Endothelial cell of umbilical vein (primary cell): Measurements from ENCODE around the gene PLEKHF1. TPM values are rescaled to one million over a fixed set of nuclear protein-coding genes. Genes with fewer than 3 reads are reported as not detected.

Experiments
- BruUV-seq: library from RNA; stranded (reverse); fragments of 400-500 nt; replicated peaks from 2 replicates; lab custom pipeline; 2021; lab: Mats Ljungman, UMichigan
- CTCF ChIA-PET: fragments of 300-600, 350-600 bp; sonication (Branson Sonifier 250); formaldehyde crosslinking; loops from one replicate; lab custom pipeline; 2021; ENCODE audit warnings: antibody characterized with exemption, inconsistent platforms; lab: Charles Lee
- POLR2A ChIA-PET: fragments of 300-600, 350-600 bp; sonication (Branson Sonifier 250); formaldehyde crosslinking; loops from one replicate; lab custom pipeline; 2021; ENCODE audit warnings: antibody characterized with exemption, inconsistent platforms; lab: Charles Lee
- DNase-seq: peaks from one replicate; pipeline ENCODE4 v3.0.0-alpha.2; 2011; ENCODE audit warnings: low read depth, low spot score
- FAIRE-seq: peaks from 2 replicates; lab custom pipeline; 2011; peaks lifted over from hg19 to GRCh38; lab: Jason Lieb, UNC
- H2AFZ ChIP-seq: 2 replicates; pipeline ENCODE4 v1.6.0; 2012; ENCODE audit warnings: low read depth, low read length, control low read depth, inconsistent platforms
- H3K27ac ChIP-seq: 2 replicates; pipeline ENCODE4 v1.5.1; 2011; ENCODE audit warnings: low read depth, mild to moderate bottlenecking, control low read depth, low read length, moderate library complexity; ENCODE audit not compliant: insufficient read depth
- H3K27me3 ChIP-seq, 2 experiments: 2 replicates each; pipeline versions ENCODE4 v1.6.0 to v1.6.1; 2011; ENCODE audit warnings: low read length in 2 of 2, mixed read lengths in 1 of 2; ENCODE audit not compliant: control insufficient read depth in 2 of 2, insufficient read depth in 2 of 2
- H3K36me3 ChIP-seq, 2 experiments: 2 replicates in 1 of 2; 3 replicates in 1 of 2; pipeline ENCODE4 v1.5.1; 2011; ENCODE audit warnings: low read length in 2 of 2, mild to moderate bottlenecking in 1 of 2, moderate library complexity in 1 of 2; ENCODE audit not compliant: control insufficient read depth in 2 of 2, insufficient read depth in 2 of 2; ENCODE audit errors: extremely low read depth in 1 of 2
- H3K4me1 ChIP-seq: 3 replicates; pipeline ENCODE4 v1.5.1; 2011; ENCODE audit warnings: mild to moderate bottlenecking, low read length; ENCODE audit not compliant: control insufficient read depth, insufficient read depth; ENCODE audit errors: extremely low read depth
- H3K4me2 ChIP-seq: 2 replicates; pipeline ENCODE4 v1.6.1; 2011; ENCODE audit warnings: low read length, control low read depth, mixed read lengths; ENCODE audit not compliant: insufficient read depth
- H3K4me3 ChIP-seq, 3 experiments: fragments of 200-600 bp in 1 of 3; sonication (generic), shearing (Covaris generic) in 1 of 3; replicated peaks in 1 of 3; 2 replicates each; pipeline ENCODE4 v1.5.1; 2011 to 2016; ENCODE audit warnings: control low read depth in 3 of 3, low read length in 3 of 3, mild to moderate bottlenecking in 2 of 3, inconsistent platforms in 1 of 3, low read depth in 1 of 3, moderate library complexity in 1 of 3; ENCODE audit not compliant: insufficient read depth in 1 of 3
- H3K79me2 ChIP-seq: 2 replicates; pipeline ENCODE4 v1.6.0; 2012; ENCODE audit warnings: low read length, inconsistent platforms; ENCODE audit not compliant: control insufficient read depth, insufficient read depth
- H3K9ac ChIP-seq: replicated peaks from 2 replicates; pipeline ENCODE3; 2011; ENCODE audit warnings: low read length, control low read depth; ENCODE audit not compliant: insufficient read depth; ENCODE audit errors: extremely low read depth
- H3K9me1 ChIP-seq: replicated peaks from 3 replicates; pipeline ENCODE4 v1.6.0; 2011; ENCODE audit warnings: mild to moderate bottlenecking, low read length; ENCODE audit not compliant: control insufficient read depth, insufficient read depth; ENCODE audit errors: extremely low read depth
- H3K9me3 ChIP-seq: replicated peaks from 2 replicates; pipeline ENCODE4 v1.5.1; 2012; ENCODE audit warnings: low read length, inconsistent platforms; ENCODE audit not compliant: control insufficient read depth, insufficient read depth
- H4K20me1 ChIP-seq: replicated peaks from 2 replicates; pipeline ENCODE3; 2011; ENCODE audit warnings: mild to moderate bottlenecking, low read length; ENCODE audit not compliant: control insufficient read depth, insufficient read depth; ENCODE audit errors: extremely low read depth
- EZH2 ChIP-seq: IDR thresholded peaks from 2 replicates; pipeline ENCODE4 v1.6.1; 2012; ENCODE audit warnings: borderline replicate concordance, low read depth, mild to moderate bottlenecking, moderate library complexity, low read length, inconsistent platforms; ENCODE audit not compliant: severe bottlenecking
- FOS ChIP-seq: IDR thresholded peaks from 2 replicates; pipeline ENCODE4 v1.6.1; 2011; ENCODE audit warnings: mild to moderate bottlenecking, low read length, moderate library complexity, borderline replicate concordance; ENCODE audit not compliant: insufficient read depth
- GATA2 ChIP-seq: IDR thresholded peaks from 2 replicates; pipeline ENCODE4 v1.7.0; 2011; ENCODE audit warnings: low read depth, mild to moderate bottlenecking, moderate library complexity, mixed read lengths, low read length; ENCODE audit not compliant: insufficient read length, insufficient read depth
- JUN ChIP-seq: IDR thresholded peaks from 2 replicates; pipeline ENCODE4 v1.6.1; 2011; ENCODE audit warnings: borderline replicate concordance, low read depth; ENCODE audit not compliant: insufficient read length, insufficient read depth
- MAX ChIP-seq: IDR thresholded peaks from 2 replicates; pipeline ENCODE4 v1.6.1; 2011; ENCODE audit not compliant: insufficient read depth, insufficient read length
- MYC ChIP-seq: IDR thresholded peaks from one replicate; pipeline ENCODE4 v1.6.1; 2011; ENCODE audit warnings: mild to moderate bottlenecking, low read depth, low read length
- POLR2A ChIP-seq: IDR thresholded peaks from 2 replicates; pipeline ENCODE4 v1.6.1; 2012; ENCODE audit warnings: low read depth, mild to moderate bottlenecking, control low read depth, low read length
- POLR2AphosphoS5 ChIP-seq: IDR thresholded peaks from 2 replicates; pipeline ENCODE4 v1.6.1; 2012; ENCODE audit warnings: low read depth, mild to moderate bottlenecking, control low read depth, low read length, moderate library complexity; ENCODE audit not compliant: insufficient read depth
- dilution Hi-C: fragments of 300-500 bp; cut with MboI; formaldehyde crosslinking; loops from one replicate; pipeline ENCODE4 v1.15.0; 2019; ENCODE audit warnings: low sequenced_read_pairs; ENCODE audit not compliant: extremely low pct_ligation_motif_present
- intact Hi-C: fragments of 100-400 bp; cut with micrococcal nuclease; formaldehyde crosslinking; loops from one replicate; pipeline ENCODE4 v1.10.0; 2022
- polyA plus RNA-seq, 4 experiments: library from polyadenylated mRNA; depleted of rRNA in 3 of 4; stranded (reverse) in 3 of 4; unstranded in 1 of 4; fragments of >200 nt; gene quantifications; 2 replicates each; pipeline versions ENCODE4 v1.2.1 to v1.2.3, GENCODE V29; 2011 to 2012; ENCODE audit warnings: missing spikeins in 1 of 4
- total RNA-seq: library from RNA; stranded (reverse); gene quantifications from 2 replicates; pipeline ENCODE4 v1.2.3, GENCODE V29; 2021
- TF ChIP-seq, protein P1 (sequence below), 2 donors: IDR thresholded peaks; 1 replicate in 1 of 2; 2 replicates in 1 of 2; pipeline ENCODE4 v1.5.1; 2011; ENCODE audit warnings: low read length in 2 of 2, mild to moderate bottlenecking in 2 of 2, moderate library complexity in 2 of 2, control low read depth in 1 of 2, inconsistent platforms in 1 of 2, low read depth in 1 of 2; ENCODE audit not compliant: insufficient read depth in 1 of 2; ENCODE audit errors: extremely low read depth in 1 of 2

The PLEKHF1 gene
- total and polyA plus RNA-seq, 2 donors (not counting 3 experiments of a cell fraction or from before 2014, with no cell fraction given), result 5.5 TPM

GRCh38 chr19:29676586-29676985 is 11.3 kb downstream of the PLEKHF1 start:
- TF ChIP-seq MYC (no peak), MAX (no peak), FOS (no peak), POLR2AphosphoS5 (no peak), GATA2 (no peak), POLR2A (no peak), EZH2 (no peak), JUN (no peak)
- TF ChIP-seq, protein P1, sequence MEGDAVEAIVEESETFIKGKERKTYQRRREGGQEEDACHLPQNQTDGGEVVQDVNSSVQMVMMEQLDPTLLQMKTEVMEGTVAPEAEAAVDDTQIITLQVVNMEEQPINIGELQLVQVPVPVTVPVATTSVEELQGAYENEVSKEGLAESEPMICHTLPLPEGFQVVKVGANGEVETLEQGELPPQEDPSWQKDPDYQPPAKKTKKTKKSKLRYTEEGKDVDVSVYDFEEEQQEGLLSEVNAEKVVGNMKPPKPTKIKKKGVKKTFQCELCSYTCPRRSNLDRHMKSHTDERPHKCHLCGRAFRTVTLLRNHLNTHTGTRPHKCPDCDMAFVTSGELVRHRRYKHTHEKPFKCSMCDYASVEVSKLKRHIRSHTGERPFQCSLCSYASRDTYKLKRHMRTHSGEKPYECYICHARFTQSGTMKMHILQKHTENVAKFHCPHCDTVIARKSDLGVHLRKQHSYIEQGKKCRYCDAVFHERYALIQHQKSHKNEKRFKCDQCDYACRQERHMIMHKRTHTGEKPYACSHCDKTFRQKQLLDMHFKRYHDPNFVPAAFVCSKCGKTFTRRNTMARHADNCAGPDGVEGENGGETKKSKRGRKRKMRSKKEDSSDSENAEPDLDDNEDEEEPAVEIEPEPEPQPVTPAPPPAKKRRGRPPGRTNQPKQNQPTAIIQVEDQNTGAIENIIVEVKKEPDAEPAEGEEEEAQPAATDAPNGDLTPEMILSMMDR (IDR thresholded peaks at IDR 0.05; ENCODE audit: extremely low read depth in 1 of 2, insufficient read depth in 1 of 2, low read depth in 1 of 2, low read length in 2 of 2), result no peak
- FAIRE-seq (no peak), DNase-seq (no peak)
- no peaks in the 10 kb centered on the region for H3K27me3 ChIP-seq
- H3K4me1 ChIP-seq, result peaks cover 6% of the 10 kb centered on the region
- no peak overlapping the region for H3K9ac ChIP-seq
- no peak overlapping the region for H3K4me3 ChIP-seq
- no peak overlapping the region for H3K27ac ChIP-seq
- no peaks in the 10 kb centered on the region for H3K9me1 ChIP-seq
- H2AFZ ChIP-seq, result no peak overlapping the region
- H3K9me3 ChIP-seq, result no peaks in the 10 kb centered on the region
- ChIA-PET CTCF (interaction anchor here (1.0 to 1.7 kb wide), 2 partner anchors 10 to 40 kb away, joined by 3 read pairs; no protein-coding TSS in a partner anchor), POLR2A (no interaction called here)
- H3K79me2 ChIP-seq, result no peaks in the 10 kb centered on the region
- intact Hi-C loops, result no loop called here
- dilution Hi-C loops, result no loop called here
- no peak overlapping the region for H3K4me2 ChIP-seq
- no TSS peak for BruUV-seq
- peaks cover 0 to 14% of the 10 kb centered on the region in 2 experiments for H3K36me3 ChIP-seq
- no peaks in the 10 kb centered on the region for H4K20me1 ChIP-seq
